IMR-90 (cell line): ENCODE results near the gene IFNK.

Experiments
- BHLHE40 ChIP-seq: fragments of 150-350 bp; IDR thresholded peaks from 2 replicates; pipeline ENCODE4 v1.6.1; 2016; ENCODE audit warnings: mild to moderate bottlenecking, low read depth, low read length
- CEBPB ChIP-seq: IDR thresholded peaks from 2 replicates; pipeline ENCODE4 v1.6.1; 2012; ENCODE audit warnings: low read depth, low read length, improper control_type of control experiment
- CHD1 ChIP-seq: IDR thresholded peaks from 2 replicates; pipeline ENCODE4 v1.6.1; 2012; ENCODE audit warnings: low read depth, low read length, improper control_type of control experiment
- FOS ChIP-seq: fragments of 150-350 bp; IDR thresholded peaks from 2 replicates; pipeline ENCODE4 v1.6.1; 2016; ENCODE audit warnings: low read depth, low read length
- MAFK ChIP-seq: IDR thresholded peaks from 2 replicates; pipeline ENCODE4 v1.6.1; 2012; ENCODE audit warnings: low read depth, low read length, improper control_type of control experiment
- MAZ ChIP-seq: IDR thresholded peaks from 2 replicates; pipeline ENCODE4 v1.6.1; 2012; ENCODE audit warnings: low read depth, mild to moderate bottlenecking, low read length, improper control_type of control experiment, moderate library complexity, borderline replicate concordance
- MXI1 ChIP-seq: IDR thresholded peaks from 2 replicates; pipeline ENCODE4 v1.6.1; 2012; ENCODE audit warnings: low read depth, mild to moderate bottlenecking, low read length, moderate library complexity, borderline replicate concordance
- POLR2A ChIP-seq: IDR thresholded peaks from 2 replicates; pipeline ENCODE4 v1.6.1; 2012; ENCODE audit warnings: mild to moderate bottlenecking, low read depth, low read length
- RAD21 ChIP-seq: IDR thresholded peaks from 2 replicates; pipeline ENCODE4 v1.6.1; 2012; ENCODE audit warnings: low read length, improper control_type of control experiment
- RFX5 ChIP-seq: IDR thresholded peaks from 2 replicates; pipeline ENCODE4 v1.8.0; 2012; ENCODE audit warnings: low read depth, mild to moderate bottlenecking, low read length, moderate library complexity
- SMC3 ChIP-seq: fragments of 150-350 bp; IDR thresholded peaks from 2 replicates; pipeline ENCODE4 v1.6.1; 2016; ENCODE audit warnings: low read depth, mild to moderate bottlenecking, antibody characterized with exemption, low read length, moderate library complexity
- TF ChIP-seq, protein P1 (sequence below): conservative IDR thresholded peaks from 2 replicates; pipeline ENCODE4 v1.5.1; 2012; ENCODE audit warnings: mild to moderate bottlenecking, low read depth, low read length, improper control_type of control experiment
- TF ChIP-seq, protein P2 (sequence below): fragments of 150-350 bp; IDR thresholded peaks from 2 replicates; pipeline ENCODE4 v1.6.1; 2016; ENCODE audit warnings: low read depth, mild to moderate bottlenecking, low read length, moderate library complexity, borderline replicate concordance
- TF ChIP-seq, protein P3 (sequence below): fragments of 150-350 bp; IDR thresholded peaks from 2 replicates; pipeline ENCODE4 v1.6.1; 2017; ENCODE audit warnings: mild to moderate bottlenecking, antibody characterized with exemption, low read length, low read depth

DNA sequence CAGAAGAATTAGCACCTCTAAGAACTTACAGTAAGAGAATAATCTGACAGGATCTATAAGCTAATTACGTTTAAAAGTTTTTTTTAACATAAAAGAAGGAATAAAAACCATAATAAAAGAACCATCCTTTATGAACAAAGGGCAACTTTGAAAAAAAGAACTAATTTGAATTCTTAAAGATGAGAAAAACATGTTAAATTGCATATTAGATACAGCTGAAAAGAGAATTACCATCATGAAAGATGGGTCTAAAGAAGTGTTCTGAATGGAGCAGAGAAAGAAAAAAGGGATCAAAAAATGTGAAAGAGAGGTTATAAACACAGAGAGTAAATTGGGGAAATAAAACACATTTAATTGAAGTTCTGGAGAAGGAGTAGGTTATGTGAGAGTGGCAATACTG is 45.8 kb upstream of the IFNK start:
- TF ChIP-seq MAFK (no peak), POLR2A (no peak), FOS (no peak), RAD21 (no peak), MXI1 (no peak), SMC3 (no peak), MAZ (no peak), RFX5 (no peak), BHLHE40 (no peak), CEBPB (no peak), CHD1 (no peak)
- TF ChIP-seq, protein P1, sequence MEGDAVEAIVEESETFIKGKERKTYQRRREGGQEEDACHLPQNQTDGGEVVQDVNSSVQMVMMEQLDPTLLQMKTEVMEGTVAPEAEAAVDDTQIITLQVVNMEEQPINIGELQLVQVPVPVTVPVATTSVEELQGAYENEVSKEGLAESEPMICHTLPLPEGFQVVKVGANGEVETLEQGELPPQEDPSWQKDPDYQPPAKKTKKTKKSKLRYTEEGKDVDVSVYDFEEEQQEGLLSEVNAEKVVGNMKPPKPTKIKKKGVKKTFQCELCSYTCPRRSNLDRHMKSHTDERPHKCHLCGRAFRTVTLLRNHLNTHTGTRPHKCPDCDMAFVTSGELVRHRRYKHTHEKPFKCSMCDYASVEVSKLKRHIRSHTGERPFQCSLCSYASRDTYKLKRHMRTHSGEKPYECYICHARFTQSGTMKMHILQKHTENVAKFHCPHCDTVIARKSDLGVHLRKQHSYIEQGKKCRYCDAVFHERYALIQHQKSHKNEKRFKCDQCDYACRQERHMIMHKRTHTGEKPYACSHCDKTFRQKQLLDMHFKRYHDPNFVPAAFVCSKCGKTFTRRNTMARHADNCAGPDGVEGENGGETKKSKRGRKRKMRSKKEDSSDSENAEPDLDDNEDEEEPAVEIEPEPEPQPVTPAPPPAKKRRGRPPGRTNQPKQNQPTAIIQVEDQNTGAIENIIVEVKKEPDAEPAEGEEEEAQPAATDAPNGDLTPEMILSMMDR, result no peak
- TF ChIP-seq, protein P2, sequence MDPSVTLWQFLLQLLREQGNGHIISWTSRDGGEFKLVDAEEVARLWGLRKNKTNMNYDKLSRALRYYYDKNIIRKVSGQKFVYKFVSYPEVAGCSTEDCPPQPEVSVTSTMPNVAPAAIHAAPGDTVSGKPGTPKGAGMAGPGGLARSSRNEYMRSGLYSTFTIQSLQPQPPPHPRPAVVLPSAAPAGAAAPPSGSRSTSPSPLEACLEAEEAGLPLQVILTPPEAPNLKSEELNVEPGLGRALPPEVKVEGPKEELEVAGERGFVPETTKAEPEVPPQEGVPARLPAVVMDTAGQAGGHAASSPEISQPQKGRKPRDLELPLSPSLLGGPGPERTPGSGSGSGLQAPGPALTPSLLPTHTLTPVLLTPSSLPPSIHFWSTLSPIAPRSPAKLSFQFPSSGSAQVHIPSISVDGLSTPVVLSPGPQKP, result no peak
- TF ChIP-seq, protein P3, sequence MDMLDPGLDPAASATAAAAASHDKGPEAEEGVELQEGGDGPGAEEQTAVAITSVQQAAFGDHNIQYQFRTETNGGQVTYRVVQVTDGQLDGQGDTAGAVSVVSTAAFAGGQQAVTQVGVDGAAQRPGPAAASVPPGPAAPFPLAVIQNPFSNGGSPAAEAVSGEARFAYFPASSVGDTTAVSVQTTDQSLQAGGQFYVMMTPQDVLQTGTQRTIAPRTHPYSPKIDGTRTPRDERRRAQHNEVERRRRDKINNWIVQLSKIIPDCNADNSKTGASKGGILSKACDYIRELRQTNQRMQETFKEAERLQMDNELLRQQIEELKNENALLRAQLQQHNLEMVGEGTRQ, result no peak
